Subcutaneous adipose tissue (tissue), 4 donors: Measurements from ENCODE around the gene PAH. TPM values are rescaled to one million over a fixed set of nuclear protein-coding genes. Genes with fewer than 3 reads are reported as not detected.

Source experiments
- CTCF ChIP-seq: fragments of 450-650 bp; IDR thresholded peaks from one replicate; pipeline ENCODE4 v1.5.1; 2016; ENCODE audit warnings: low read depth, mild to moderate bottlenecking, control low read depth, antibody characterized with exemption, moderate library complexity
- total RNA-seq, 4 donors: library from RNA; depleted of rRNA; stranded (reverse); fragments of >200 nt; gene quantifications; one replicate each; pipeline ENCODE4 v1.1.0, GENCODE V29; 2016

PAH gene
- total RNA-seq, 4 donors from 2014 or later: not detected

- no peak for TF ChIP-seq CTCF
These were observed 68.2 kb downstream of the PAH start for GRCh38 chr12:102848832-102849231.

- no peak for TF ChIP-seq CTCF
These were observed 69.9 kb downstream of the PAH start for GRCh38 chr12:102847131-102847530.

- TF ChIP-seq CTCF: no peak
These were observed 83.2 kb downstream of the PAH start for GRCh38 chr12:102833687-102834441.

DNA sequence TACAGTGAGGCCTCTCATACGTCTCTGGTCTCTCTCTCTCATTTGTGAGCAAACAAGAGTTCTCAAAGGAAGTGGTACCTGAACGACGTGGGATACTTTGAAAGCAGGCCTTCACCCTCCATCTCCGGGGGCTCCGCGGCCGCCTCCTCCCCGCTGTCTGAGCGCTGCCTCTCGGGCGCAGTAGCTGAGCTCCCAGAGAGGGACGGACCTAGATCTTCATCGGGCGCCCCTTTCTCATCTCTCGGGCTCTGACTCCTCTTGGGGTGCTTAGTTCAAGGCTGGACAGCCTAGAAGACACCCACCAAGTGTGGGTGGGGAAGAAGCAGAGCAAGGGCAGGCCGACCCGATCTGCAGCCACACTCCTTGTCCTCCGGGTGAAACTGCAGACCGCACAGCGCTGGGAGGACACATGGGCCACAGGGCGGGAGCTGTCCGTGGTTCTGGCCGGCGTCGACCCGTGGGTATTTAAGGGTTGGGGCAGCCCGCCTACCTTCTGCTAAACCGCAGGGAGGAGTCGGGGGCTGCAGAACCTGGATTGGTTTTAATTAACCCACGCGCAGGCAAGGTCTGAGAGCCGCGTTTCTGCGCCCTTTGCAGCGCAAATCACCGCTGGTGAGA is 92.7 kb downstream of the PAH start:
- no peak for TF ChIP-seq CTCF

GRCh38 chr12:102821149-102821548 is 95.9 kb downstream of the PAH start:
- no peak for TF ChIP-seq CTCF

GRCh38 chr12:102816816-102817434 is 100.1 kb downstream of the PAH start:
- no peak for TF ChIP-seq CTCF

GRCh38 chr12:102814691-102815367 is 102.2 kb downstream of the PAH start:
- no peak for TF ChIP-seq CTCF
